HFF-Myc (cell line): ENCODE measurements around the gene SMARCAL1.

Source experiments
- DNase-seq: peaks from one replicate; pipeline ENCODE4 v3.0.0-alpha.2; 2011; ENCODE audit warnings: low read depth; ENCODE audit errors: extremely low read depth
- H3K4me3 ChIP-seq: replicated peaks from 2 replicates; pipeline ENCODE4 v1.5.1; 2011; ENCODE audit warnings: low read depth, mild to moderate bottlenecking, control low read depth, low read length
- CTCF ChIP-seq: IDR thresholded peaks from 2 replicates; pipeline ENCODE4 v1.5.1; 2012; ENCODE audit warnings: mild to moderate bottlenecking, low read depth, low read length, control low read depth; ENCODE audit errors: missing control alignments

Gene SMARCAL1

GRCh38 chr2:216469661-216470060 is 57.4 kb downstream of the SMARCAL1 start:
- no peak for TF ChIP-seq CTCF
- DNase-seq: no peak
- no peak overlapping the region for H3K4me3 ChIP-seq

GRCh38 chr2:216473187-216473586 is 60.9 kb downstream of the SMARCAL1 start:
- DNase-seq: no peak
- H3K4me3 ChIP-seq: no peak overlapping the region
- no peak for TF ChIP-seq CTCF

- DNase-seq: no peak
- no peak for TF ChIP-seq CTCF
- no peak overlapping the region for H3K4me3 ChIP-seq
Measured at GRCh38 chr2:216474925-216475670, 62.8 kb downstream of the SMARCAL1 start.

GRCh38 chr2:216475767-216476166 is 63.5 kb downstream of the SMARCAL1 start:
- no peak for TF ChIP-seq CTCF
- H3K4me3 ChIP-seq: no peak overlapping the region
- DNase-seq: no peak

GRCh38 chr2:216477283-216478035 is 65.2 kb downstream of the SMARCAL1 start:
- no peak overlapping the region for H3K4me3 ChIP-seq
- no peak for DNase-seq
- no peak for TF ChIP-seq CTCF

- H3K4me3 ChIP-seq: no peak overlapping the region
- no peak for DNase-seq
- TF ChIP-seq CTCF: no peak
Measured at GRCh38 chr2:216478151-216478550, 65.9 kb downstream of the SMARCAL1 start.

- H3K4me3 ChIP-seq: no peak overlapping the region
- TF ChIP-seq CTCF: no peak
- no peak for DNase-seq
Measured at GRCh38 chr2:216478791-216479190, 66.5 kb downstream of the SMARCAL1 start.
